Measurements from ENCODE around the gene PLOD1.
"Not testable (repeated sequence)": the region's sequence is repeated elsewhere in the genome, so short reads cannot be mapped to it uniquely, and the experiment has no call there.

GRCh38 chr1:11935733-11936132 lies 1.2 kb downstream of the PLOD1 start:
- TF ChIP-seq POLR2A, CTCF (IDR thresholded peaks at IDR 0.05): not testable (repeated sequence)
